T-helper 2 cell treated with Interferon-gamma antibody and Interleukin-4, amounts not matched to agents 100 ng/mL and 5 ng/mL, for 36 hours (primary cell): ENCODE measurements around the gene TSEN15. TPM values are rescaled to one million over a fixed set of nuclear protein-coding genes. Genes with fewer than 3 reads are reported as not detected.
"Not testable (repeated sequence)": the region's sequence is repeated elsewhere in the genome, so short reads cannot be mapped to it uniquely, and the experiment has no call there.

ENCODE experiments used
- intact Hi-C: fragments of 100-400 bp; cut with micrococcal nuclease; formaldehyde crosslinking; loops from one replicate; pipeline ENCODE4 v1.15.1; 2023
- total RNA-seq: library from RNA; stranded (reverse); gene quantifications from 2 replicates; pipeline ENCODE4 v1.2.3, GENCODE V29; 2022

TSEN15 gene
- total RNA-seq, 1 donor from 2014 or later = 42.0 TPM

DNA sequence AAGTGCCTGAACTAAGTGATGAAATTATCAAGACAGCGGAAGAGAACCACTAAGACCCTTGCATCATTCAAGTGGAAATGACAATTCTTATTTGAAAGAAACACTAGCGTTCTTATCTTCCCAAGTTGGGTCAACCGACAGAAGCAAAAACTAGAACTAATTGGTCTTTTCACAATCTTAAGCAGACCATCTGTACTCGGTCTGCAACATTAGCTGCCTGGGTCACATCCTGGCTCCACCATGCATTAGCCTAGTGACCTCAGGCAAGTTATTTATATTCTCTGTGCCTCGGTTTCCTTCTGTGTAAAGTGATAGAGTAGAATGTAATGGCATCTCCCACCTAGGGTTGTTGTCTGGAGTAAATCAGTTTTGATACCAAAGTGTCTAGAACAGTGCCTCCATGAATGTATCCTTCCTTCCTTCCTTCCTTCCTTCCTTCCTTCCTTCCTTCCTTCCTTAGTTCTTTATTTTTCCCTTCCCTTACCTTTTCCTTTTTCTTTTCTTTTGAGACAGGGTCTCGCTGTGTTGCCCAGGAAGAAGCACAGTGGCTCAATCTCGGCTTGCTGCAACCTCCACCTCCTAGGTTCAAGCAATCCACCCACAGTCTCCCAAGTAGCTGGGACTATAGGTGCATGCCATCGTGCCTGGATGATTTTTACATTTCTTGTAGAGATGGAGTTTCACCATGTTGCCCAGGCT is 20.0 kb upstream of the TSEN15 start:
- intact Hi-C loops = no loop called here

GRCh38 chr1:184032306-184032929 is 19.1 kb upstream of the TSEN15 start:
- intact Hi-C loops = no loop called here

- intact Hi-C loops = no loop called here
Measured at GRCh38 chr1:184032930-184033418, 18.6 kb upstream of the TSEN15 start.

DNA sequence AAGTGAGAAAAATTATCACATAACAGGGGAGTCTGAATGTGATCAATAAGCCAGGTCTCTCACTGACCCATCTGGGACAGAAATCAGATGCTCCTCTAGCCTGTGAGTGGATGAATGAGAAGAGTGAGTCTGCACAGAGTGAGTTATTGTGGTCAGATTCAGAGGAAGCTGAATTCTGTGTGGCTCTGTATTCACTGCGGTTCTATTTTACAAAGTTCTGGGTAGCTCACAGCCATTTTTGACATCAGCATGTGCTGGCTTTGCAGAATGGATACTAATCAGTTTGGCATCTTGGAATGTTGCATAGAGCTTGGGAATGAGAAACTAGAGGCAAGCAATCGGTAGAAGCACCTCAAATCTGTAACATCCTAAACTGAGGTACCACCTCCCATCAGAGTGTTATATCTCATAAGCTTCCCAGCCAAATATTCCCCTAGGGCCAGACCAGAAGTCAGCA is 17.8 kb upstream of the TSEN15 start:
- intact Hi-C loops = no loop called here

GRCh38 chr1:184034761-184035379 is 16.7 kb upstream of the TSEN15 start:
- intact Hi-C loops = loop anchor here (5.0 kb wide), 1 partner anchor 78 kb away; no protein-coding TSS in a partner anchor

DNA sequence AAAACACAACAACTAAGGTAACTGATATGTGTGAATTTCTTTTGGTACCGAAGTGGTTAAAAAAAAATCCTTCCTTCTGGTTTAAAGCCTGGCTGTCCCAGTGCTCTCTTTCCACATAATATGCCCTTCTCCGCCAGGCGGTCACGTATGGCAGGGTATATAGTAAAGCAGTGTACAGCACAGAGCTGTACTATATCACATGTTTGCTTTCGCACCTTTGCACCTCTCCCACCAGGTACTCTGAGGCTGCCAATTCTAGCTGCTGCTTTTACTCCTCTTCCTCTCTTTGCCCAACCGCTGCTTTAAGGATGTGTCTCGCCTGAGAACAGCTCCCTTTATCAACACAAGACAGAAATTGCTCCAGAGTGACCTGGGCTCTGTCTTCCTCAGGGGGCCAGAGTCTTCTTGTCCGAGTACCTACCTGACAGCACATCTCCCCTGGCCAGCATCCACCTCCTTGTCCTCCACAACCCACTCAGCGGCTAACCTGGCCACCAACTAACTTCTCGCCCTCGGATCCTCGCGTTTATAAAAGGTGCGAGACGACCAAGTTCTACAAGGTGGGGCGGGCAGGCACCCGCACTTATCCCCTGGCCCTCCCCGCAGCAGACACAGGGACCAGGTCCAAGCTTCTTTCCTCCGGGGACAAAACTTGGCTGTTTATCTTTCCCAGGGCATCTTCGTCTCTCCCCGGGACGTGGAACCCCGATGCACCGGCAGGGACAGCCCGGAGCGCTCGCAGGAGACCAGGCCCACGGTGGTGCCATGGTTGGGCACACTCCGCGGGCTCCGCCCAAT is 15.6 kb upstream of the TSEN15 start:
- intact Hi-C loops = loop anchor here (5.0 kb wide), 1 partner anchor 79 kb away; no protein-coding TSS in a partner anchor

DNA sequence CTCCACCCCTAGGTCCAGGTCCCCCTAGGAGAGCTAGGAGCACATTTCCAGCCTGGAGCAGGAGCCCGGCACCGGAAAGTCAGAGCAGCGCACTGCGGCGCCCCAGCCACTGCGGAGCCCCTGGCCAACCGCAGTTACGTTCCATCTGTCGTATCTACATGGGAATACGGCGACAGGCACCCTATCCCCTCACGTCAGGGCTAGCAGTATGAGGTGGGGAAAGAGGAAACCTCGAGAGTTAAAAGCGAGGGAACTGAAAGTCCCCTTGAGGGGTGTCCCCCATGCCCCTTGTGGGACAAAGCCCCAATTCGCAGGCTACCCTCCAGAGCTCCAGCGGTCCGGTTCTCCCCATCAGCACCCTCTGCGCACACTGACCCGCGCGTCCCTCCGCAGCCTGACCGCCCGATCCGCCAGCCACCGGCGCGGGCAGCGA is 15.0 kb upstream of the TSEN15 start:
- intact Hi-C loops = loop anchor here (5.0 kb wide), 1 partner anchor 79 kb away; no protein-coding TSS in a partner anchor

DNA sequence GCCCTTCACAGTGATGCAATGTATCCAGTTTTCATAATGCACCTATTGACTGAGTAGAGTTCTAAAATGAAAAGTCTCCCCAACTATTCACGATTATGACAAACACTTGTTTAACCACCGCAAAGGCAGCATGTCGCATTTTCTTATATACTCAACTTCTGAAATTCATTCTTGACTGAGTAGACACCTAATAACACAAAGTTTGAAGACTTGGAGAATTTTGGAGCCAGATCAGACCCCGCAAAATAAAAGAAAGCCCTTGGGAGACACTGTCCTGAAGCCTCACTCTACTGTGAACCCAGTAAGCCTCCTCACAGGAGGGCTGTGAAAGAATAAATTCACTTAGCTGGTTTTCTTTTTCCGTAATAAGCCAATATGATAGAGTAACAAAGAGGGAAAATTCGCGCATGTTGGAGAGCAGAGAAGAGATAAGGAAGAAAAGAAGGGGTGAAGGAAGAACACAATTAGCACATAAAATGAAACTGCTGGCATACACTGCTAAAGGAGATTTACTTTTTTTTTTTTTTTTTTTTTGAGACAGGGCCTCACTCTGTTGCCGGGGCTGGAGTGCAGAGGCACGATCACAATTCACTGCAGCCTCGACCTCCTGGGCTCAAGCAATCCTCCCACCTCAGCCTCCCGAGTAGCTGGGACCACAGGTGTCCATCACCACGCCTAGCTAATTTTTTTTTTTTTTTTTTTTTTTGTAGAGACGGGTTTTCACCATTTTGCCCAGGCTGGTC is 13.5 kb upstream of the TSEN15 start:
- intact Hi-C loops = loop anchor here (1.0 to 5.0 kb wide), 2 partner anchors 13 to 81 kb away; partner anchors contain the start of gene TSEN15

DNA sequence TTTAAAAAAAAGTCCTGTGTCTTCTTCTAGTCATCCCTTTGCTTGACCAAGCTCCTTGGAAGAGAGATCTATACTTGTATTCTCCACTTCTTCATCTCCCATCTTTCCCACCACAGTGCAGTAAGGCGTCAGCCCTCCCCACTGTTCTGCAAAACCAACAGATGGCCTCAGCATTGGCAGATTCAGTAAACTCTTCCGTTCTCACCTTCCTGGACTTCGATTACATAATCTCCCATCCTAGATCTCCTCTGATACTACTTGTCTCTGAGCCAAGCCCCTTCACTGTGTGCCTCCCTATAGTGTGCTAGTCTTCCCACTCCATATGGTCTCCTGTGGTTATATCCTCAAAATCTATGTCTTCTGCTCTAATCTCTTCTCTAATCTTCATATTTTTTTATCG is 12.4 kb upstream of the TSEN15 start:
- intact Hi-C loops = loop anchor here (5.0 kb wide), 1 partner anchor 82 kb away; no protein-coding TSS in a partner anchor

DNA sequence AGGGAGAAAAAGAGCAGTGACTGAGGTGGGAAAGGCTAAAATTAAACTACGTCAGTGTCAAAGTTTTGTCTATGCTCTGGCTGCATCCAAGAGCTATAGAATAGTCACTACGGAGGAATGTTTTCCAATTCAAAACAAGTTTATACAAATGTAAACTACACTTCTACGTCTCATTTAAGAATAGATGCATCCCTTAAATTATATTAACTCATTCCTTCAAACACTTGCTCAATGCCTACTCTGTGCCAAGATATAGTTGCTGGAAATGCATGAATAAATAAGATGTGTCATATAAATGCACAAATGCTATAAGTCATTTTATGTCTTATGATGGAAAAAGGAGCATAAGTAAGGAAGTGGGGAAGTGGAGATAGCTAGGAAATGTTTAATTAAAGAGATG is 9.8 kb upstream of the TSEN15 start:
- intact Hi-C loops = no loop called here

- intact Hi-C loops = not testable (repeated sequence)
Measured at GRCh38 chr1:184043315-184043714, 8.2 kb upstream of the TSEN15 start.

GRCh38 chr1:184044603-184045376 is 6.7 kb upstream of the TSEN15 start:
- intact Hi-C loops = no loop called here

DNA sequence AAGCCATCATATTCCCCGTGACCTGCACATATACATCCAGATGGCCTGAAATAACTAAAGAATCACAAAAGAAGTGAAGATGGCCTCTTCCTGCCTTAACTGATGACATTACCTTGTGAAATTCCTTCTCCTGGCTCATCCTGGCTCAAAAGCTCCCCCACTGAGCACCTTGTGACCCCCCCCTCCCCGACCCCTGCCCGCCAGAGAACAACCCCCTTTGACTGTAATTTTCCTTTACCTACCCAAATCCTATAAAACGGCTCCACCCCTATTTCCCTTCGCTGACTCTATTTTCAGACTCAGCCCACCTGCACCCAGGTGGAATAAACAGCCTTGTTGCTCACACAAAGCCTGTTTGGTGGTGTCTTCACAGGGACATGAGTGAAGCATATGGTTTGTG is 4.0 kb upstream of the TSEN15 start:
- intact Hi-C loops = not testable (repeated sequence)

DNA sequence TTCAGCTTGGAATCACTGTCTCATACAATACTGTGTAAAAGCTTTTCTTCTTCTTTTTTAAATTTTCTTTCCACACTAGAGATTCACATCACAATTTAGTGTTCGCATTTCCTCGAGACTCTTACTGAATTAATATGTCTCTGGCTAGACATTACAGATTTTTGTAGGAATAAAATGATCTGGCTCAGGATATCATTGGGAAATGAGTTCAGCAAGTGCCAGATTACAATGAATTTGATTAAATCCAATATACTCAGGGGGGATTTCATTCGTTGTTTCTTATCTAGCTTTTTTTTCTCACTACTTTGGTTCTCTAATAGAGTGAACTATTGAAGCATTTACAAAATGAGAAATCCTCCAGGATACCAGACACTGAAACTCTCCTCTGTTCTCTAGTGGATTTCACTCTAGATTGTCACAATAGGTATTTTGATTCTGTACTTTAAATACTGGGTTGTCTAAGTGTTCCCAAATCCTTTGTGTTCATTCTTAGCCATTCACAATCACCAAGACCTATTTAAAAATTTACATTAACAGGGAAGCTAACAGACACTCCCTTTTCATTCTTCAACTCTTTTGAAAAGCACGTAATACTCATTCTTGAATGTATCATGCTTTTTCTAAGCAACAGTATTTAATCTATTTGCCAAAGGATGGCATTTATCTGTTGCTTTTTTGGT is 2.8 kb upstream of the TSEN15 start:
- intact Hi-C loops = no loop called here

- intact Hi-C loops = no loop called here
Measured at GRCh38 chr1:184049291-184049690, 2.2 kb upstream of the TSEN15 start.

DNA sequence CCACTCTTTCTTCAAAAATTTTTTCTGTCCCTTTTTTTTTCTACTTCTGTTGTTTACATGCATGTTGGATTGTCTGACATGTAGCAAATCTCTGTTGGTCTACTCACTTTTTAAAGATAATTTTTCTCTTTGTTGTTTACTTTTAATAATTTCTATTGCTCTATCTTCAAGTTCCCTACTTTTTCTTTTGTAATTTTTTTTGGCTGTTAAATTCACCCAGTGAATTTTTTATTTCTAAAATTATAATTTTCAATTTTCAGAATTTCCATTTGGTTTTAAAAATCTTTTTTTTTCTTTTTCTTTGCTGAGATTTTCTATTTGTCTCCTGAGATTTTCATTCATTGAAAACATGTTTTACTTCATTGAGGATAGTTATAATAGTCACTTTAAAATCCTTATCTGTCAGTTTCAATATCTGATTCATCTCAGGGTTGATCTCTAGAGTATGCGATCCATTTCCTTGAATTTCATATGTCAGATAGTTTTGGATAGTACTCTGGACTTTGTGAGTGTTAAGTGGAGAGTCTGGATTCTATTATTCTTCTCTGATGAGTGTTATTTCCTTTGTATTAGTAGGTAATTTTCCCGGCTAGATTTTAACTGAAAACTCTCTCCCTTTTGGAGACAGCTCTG is 1.6 kb upstream of the TSEN15 start:
- intact Hi-C loops = loop anchor here (2.0 to 10.0 kb wide), 8 partner anchors 111 to 1107 kb away; partner anchors contain the start of genes APOBEC4, ARPC5, C1orf21 and EDEM3

GRCh38 chr1:184050636-184051035 is 894 bp upstream of the TSEN15 start:
- intact Hi-C loops = loop anchor here (1.0 to 10.0 kb wide), 10 partner anchors 13 to 1107 kb away; partner anchors contain the start of genes APOBEC4, ARPC5, C1orf21 and COLGALT2

- intact Hi-C loops = loop anchor here (1.0 to 10.0 kb wide), 10 partner anchors 14 to 1106 kb away; partner anchors contain the start of genes APOBEC4, ARPC5, C1orf21 and COLGALT2
Measured at GRCh38 chr1:184051138-184051484, 419 bp upstream of the TSEN15 start.
